HL-60 (cell line): ENCODE data around the gene SPTB.

Experiments
- DNase-seq, 2 experiments: peaks; one replicate each; pipeline ENCODE4 v3.0.0-alpha.2; 2010 to 2020; ENCODE audit warnings: low read depth in 1 of 2, low spot score in 1 of 2
- H3K27ac ChIP-seq: fragments of 250-450 bp; sonication (Bioruptor Pico); replicated peaks from 2 replicates; pipeline ENCODE4 v1.5.1; 2020; ENCODE audit warnings: mild to moderate bottlenecking, moderate library complexity
- H3K27me3 ChIP-seq: fragments of 250-450 bp; sonication (Bioruptor Pico); 2 replicates; pipeline ENCODE4 v1.5.1; 2021; ENCODE audit warnings: mild to moderate bottlenecking, moderate library complexity; ENCODE audit not compliant: insufficient read depth, poor library complexity, severe bottlenecking
- H3K4me3 ChIP-seq: replicated peaks from 2 replicates; pipeline ENCODE4 v1.5.1; 2011; ENCODE audit warnings: mild to moderate bottlenecking, control low read depth, low read length; ENCODE audit not compliant: insufficient read depth
- CTCF ChIP-seq: IDR thresholded peaks from one replicate; pipeline ENCODE4 v1.5.1; 2011; ENCODE audit warnings: low read length, control low read depth, inconsistent platforms; ENCODE audit not compliant: insufficient read depth
- GABPA ChIP-seq: IDR thresholded peaks from 2 replicates; pipeline ENCODE4 v1.6.1; 2012; ENCODE audit warnings: low read depth
- POLR2AphosphoS5 ChIP-seq: IDR thresholded peaks from 2 replicates; pipeline ENCODE4 v1.6.1; 2012; ENCODE audit warnings: low read depth
- REST ChIP-seq: IDR thresholded peaks from 2 replicates; pipeline ENCODE4 v1.6.1; 2012; ENCODE audit warnings: low read depth; ENCODE audit not compliant: insufficient replicate concordance
- SPI1 ChIP-seq: IDR thresholded peaks from 2 replicates; pipeline ENCODE4 v1.6.1; 2012; ENCODE audit warnings: low read depth, mild to moderate bottlenecking, borderline replicate concordance

SPTB gene

GRCh38 chr14:64927031-64927430 lies 47.3 kb upstream of the SPTB start:
- H3K4me3 ChIP-seq: no peak overlapping the region
- H3K27ac ChIP-seq: no peak overlapping the region
- H3K27me3 ChIP-seq: no peaks in the 10 kb centered on the region
- TF ChIP-seq CTCF (no peak), REST (no peak), GABPA (no peak), POLR2AphosphoS5 (no peak), SPI1 (no peak)
- DNase-seq: no peak

- Histone ChIP-seq H3K27me3 (no peaks in the 10 kb centered on the region), H3K27ac (no peak overlapping the region), H3K4me3 (no peak overlapping the region)
- no peak for DNase-seq
- TF ChIP-seq CTCF (no peak), SPI1 (no peak), REST (no peak), POLR2AphosphoS5 (no peak), GABPA (no peak)
Observed at GRCh38 chr14:64926398-64926995, 46.8 kb upstream of the SPTB start.

GRCh38 chr14:64923015-64923414 lies 43.3 kb upstream of the SPTB start:
- no peak for TF ChIP-seq POLR2AphosphoS5
- no peak for TF ChIP-seq GABPA
- no peak for TF ChIP-seq REST
- no peak for TF ChIP-seq SPI1
- no peak for TF ChIP-seq CTCF
- no peaks in the 10 kb centered on the region for H3K27me3 ChIP-seq
- DNase-seq: no peak
- no peak overlapping the region for H3K27ac ChIP-seq
- H3K4me3 ChIP-seq: no peak overlapping the region
